IMR-90 (cell line): ENCODE data around the gene MTCL1. TPM values are rescaled to one million over a fixed set of nuclear protein-coding genes. Genes with fewer than 3 reads are reported as not detected.
A peak's percentile ranks its signal among the peaks of the same experiment; 100 is the strongest.

Experiments used
- ATAC-seq: fragments of 200-7000 bp; cut with Tn5 transposase; 2 replicates; pipeline ENCODE4 v1.9.1; 2020; ENCODE audit warnings: low read depth, mild to moderate bottlenecking, moderate library complexity
- BruUV-seq: library from RNA; stranded (reverse); fragments of 400-500 nt; replicated peaks from 2 replicates; lab custom pipeline; 2021; lab: Mats Ljungman, UMichigan
- CTCF ChIA-PET: fragments of 300-600 bp; formaldehyde crosslinking; extraction: SDS; loops from one replicate; lab custom pipeline; 2021; ENCODE audit warnings: antibody characterized with exemption; lab: Yijun Ruan, JAX
- POLR2A ChIA-PET: fragments of 300-600 bp; sonication (Branson Sonifier 250); formaldehyde crosslinking; loops from one replicate; lab custom pipeline; 2022; ENCODE audit warnings: antibody characterized with exemption; ENCODE audit not compliant: unreplicated experiment; lab: Charles Lee
- DNase-seq: peaks from one replicate; pipeline ENCODE4 v3.0.0; 2013
- H2AFZ ChIP-seq: replicated peaks from 2 replicates; pipeline ENCODE3; 2013; ENCODE audit warnings: low read length, mild to moderate bottlenecking; ENCODE audit not compliant: poor library complexity
- H2AK5ac ChIP-seq: 2 replicates; pipeline ENCODE4 v1.6.1; 2013; ENCODE audit warnings: low read depth, low read length, inconsistent platforms
- H2AK9ac ChIP-seq: replicated peaks from 2 replicates; pipeline ENCODE3; 2013; ENCODE audit warnings: mild to moderate bottlenecking, low read depth, low read length, moderate library complexity; ENCODE audit not compliant: poor library complexity
- H2BK120ac ChIP-seq: 2 replicates; pipeline ENCODE4 v1.6.1; 2013; ENCODE audit warnings: low read depth, low read length, inconsistent platforms
- H2BK15ac ChIP-seq: 3 replicates; pipeline ENCODE4 v1.6.1; 2013; ENCODE audit warnings: low read depth, low read length, inconsistent platforms
- H2BK20ac ChIP-seq: 2 replicates; pipeline ENCODE4 v1.6.1; 2013; ENCODE audit warnings: low read depth, mild to moderate bottlenecking, inconsistent platforms, low read length, moderate library complexity
- H2BK5ac ChIP-seq: 2 replicates; pipeline ENCODE4 v1.6.1; 2013; ENCODE audit warnings: mild to moderate bottlenecking, low read depth, low read length, inconsistent platforms; ENCODE audit not compliant: poor library complexity, severe bottlenecking
- H3K14ac ChIP-seq: replicated peaks from 2 replicates; pipeline ENCODE4 v1.6.1; 2013; ENCODE audit warnings: low read depth, low read length, inconsistent platforms
- H3K18ac ChIP-seq: 2 replicates; pipeline ENCODE4 v1.6.1; 2013; ENCODE audit warnings: low read depth, low read length, control low read depth
- H3K23ac ChIP-seq: 2 replicates; pipeline ENCODE4 v1.6.1; 2013; ENCODE audit warnings: low read depth, low read length, inconsistent platforms
- H3K27ac ChIP-seq: 2 replicates; pipeline ENCODE4 v1.5.1; 2013; ENCODE audit warnings: mild to moderate bottlenecking, control low read depth, low read length; ENCODE audit not compliant: insufficient read depth
- H3K27me3 ChIP-seq: 2 replicates; pipeline ENCODE4 v1.6.1; 2013; ENCODE audit warnings: low read length; ENCODE audit not compliant: control insufficient read depth, insufficient read depth
- H3K36me3 ChIP-seq: 2 replicates; pipeline ENCODE4 v1.6.1; 2013; ENCODE audit warnings: low read length, mixed read lengths; ENCODE audit not compliant: control insufficient read depth, insufficient read depth
- H3K4ac ChIP-seq: 2 replicates; pipeline ENCODE4 v1.6.1; 2013; ENCODE audit warnings: low read depth, low read length, inconsistent platforms
- H3K4me1 ChIP-seq: 2 replicates; pipeline ENCODE4 v1.6.1; 2013; ENCODE audit warnings: low read length, mixed read lengths; ENCODE audit not compliant: control insufficient read depth, insufficient read depth
- H3K4me2 ChIP-seq: 2 replicates; pipeline ENCODE4 v1.6.1; 2013; ENCODE audit warnings: low read depth, mild to moderate bottlenecking, control low read depth, low read length, moderate library complexity
- H3K4me3 ChIP-seq: 2 replicates; pipeline ENCODE4 v1.5.1; 2013; ENCODE audit warnings: low read depth, mild to moderate bottlenecking, control low read depth, low read length, moderate library complexity; ENCODE audit not compliant: insufficient read depth
- H3K56ac ChIP-seq: 2 replicates; pipeline ENCODE4 v1.6.1; 2013; ENCODE audit warnings: low read length, inconsistent platforms; ENCODE audit not compliant: insufficient read depth; ENCODE audit errors: extremely low read depth
- H3K79me1 ChIP-seq, 2 experiments: 2 replicates each; pipeline ENCODE4 v1.6.1; 2013; ENCODE audit warnings: low read length in 2 of 2, inconsistent platforms in 1 of 2, low read depth in 1 of 2
- H3K9ac ChIP-seq: 2 replicates; pipeline ENCODE4 v1.6.1; 2013; ENCODE audit warnings: low read depth, low read length, control low read depth
- H3K9me1 ChIP-seq: 2 replicates; pipeline ENCODE4 v1.6.1; 2013; ENCODE audit warnings: low read length, inconsistent platforms; ENCODE audit not compliant: insufficient read depth
- H3K9me3 ChIP-seq: 2 replicates; pipeline ENCODE4 v1.6.1; 2013; ENCODE audit warnings: low read length; ENCODE audit not compliant: control insufficient read depth, insufficient read depth
- H4K20me1 ChIP-seq: 2 replicates; pipeline ENCODE4 v1.6.1; 2013; ENCODE audit warnings: low read length, inconsistent platforms; ENCODE audit not compliant: insufficient read depth
- H4K5ac ChIP-seq: 2 replicates; pipeline ENCODE4 v1.6.1; 2013; ENCODE audit warnings: mild to moderate bottlenecking, low read depth, low read length, control low read depth
- H4K8ac ChIP-seq, 2 experiments: 2 replicates each; pipeline ENCODE4 v1.6.1; 2013; ENCODE audit warnings: low read depth in 2 of 2, low read length in 2 of 2, control low read depth in 1 of 2, inconsistent platforms in 1 of 2
- H4K91ac ChIP-seq: 2 replicates; pipeline ENCODE4 v1.6.1; 2013; ENCODE audit warnings: low read depth, low read length, inconsistent platforms; ENCODE audit not compliant: insufficient read depth
- POLR2A ChIP-seq: IDR thresholded peaks from 2 replicates; pipeline ENCODE4 v1.6.1; 2012; ENCODE audit warnings: mild to moderate bottlenecking, low read depth, low read length
- RCOR1 ChIP-seq: IDR thresholded peaks from 2 replicates; pipeline ENCODE4 v1.6.1; 2012; ENCODE audit warnings: mild to moderate bottlenecking, low read length, improper control_type of control experiment; ENCODE audit not compliant: insufficient replicate concordance
- WGBS, 2 experiments: methylation state at CpG; one replicate each; pipeline versions ENCODE4 v1.1.5 to v1.1.7; 2013; ENCODE audit warnings: missing lambda C conversion rate in 2 of 2; ENCODE audit not compliant: insufficient read length in 1 of 2; ENCODE audit errors: extremely low coverage in 2 of 2; 5-methylcytosine and 5-hydroxymethylcytosine counted together
- dilution Hi-C: fragments of 300-500 bp; cut with HindIII; formaldehyde crosslinking; loops from one replicate; pipeline ENCODE4 v1.14.3; 2018; ENCODE audit warnings: low sequenced_read_pairs; ENCODE audit not compliant: unreplicated experiment
- in situ Hi-C: fragments of 300-500 bp; cut with MboI; formaldehyde crosslinking; loops from 3 replicates; pipeline ENCODE4 v1.14.3; 2019; ENCODE audit warnings: low sequenced_read_pairs, inconsistent platforms, mixed read lengths
- intact Hi-C: fragments of 100-400 bp; cut with micrococcal nuclease; formaldehyde crosslinking; loops from 2 replicates; pipeline ENCODE4 v1.10.0; 2022
- polyA plus RNA-seq, 3 experiments: library from polyadenylated mRNA; depleted of rRNA; stranded (reverse); fragments of >200 nt; gene quantifications; 2 replicates each; pipeline ENCODE4 v1.2.3, GENCODE V29; 2012; ENCODE audit warnings: low replicate concordance in 1 of 3
- total RNA-seq: library from RNA; depleted of rRNA; stranded (reverse); fragments of >200 nt; gene quantifications from 2 replicates; pipeline ENCODE4 v1.2.3, GENCODE V29; 2012

MTCL1 gene
- total and polyA plus RNA-seq, 2 of the 4 experiments (the other 2 are of a cell fraction), result 29.0 to 45.3 TPM

- Histone ChIP-seq H3K4me1 (peaks cover 16% of the 10 kb centered on the region), H3K4me2 (no peak overlapping the region), H4K20me1 (peaks cover 13% of the 10 kb centered on the region; the same call in 1 of the 2 replicates), H3K4ac (no peak overlapping the region), H3K79me1 (peaks cover 64 to 91% of the 10 kb centered on the region in 2 experiments), H2BK120ac (no peak overlapping the region), H2BK20ac (no peak overlapping the region), H4K91ac (no peak overlapping the region), H3K18ac (no peak overlapping the region), H4K5ac (0 out of 2 replicates have a peak overlapping the region, but pooled peaks have one; percentile 8), H2BK15ac (no peak overlapping the region), H2AK5ac (no peak overlapping the region), H3K27me3 (no peaks in the 10 kb centered on the region), H3K23ac (peak overlapping the region; percentile 25; the same call in 1 of the 2 replicates), H3K27ac (no peak overlapping the region), H2AFZ (no peak overlapping the region), H4K8ac (peak overlapping the region in 1 of 2 experiments; percentile 5; a peak in 1 of 4 replicates), H3K9ac (no peak overlapping the region), H3K14ac (no peak overlapping the region), H3K4me3 (no peak overlapping the region), H3K9me1 (peaks cover 29% of the 10 kb centered on the region), H3K9me3 (no peaks in the 10 kb centered on the region), H3K36me3 (peaks cover 18% of the 10 kb centered on the region), H3K56ac (no peak overlapping the region), H2AK9ac (no peak overlapping the region), H2BK5ac (no peak overlapping the region)
- ChIA-PET CTCF (no interaction called here), POLR2A (no interaction called here)
- ATAC-seq, result no peak
- DNase-seq, result no peak
- dilution Hi-C loops (no loop called here), intact Hi-C loops (no loop called here), in situ Hi-C loops (no loop called here)
- no CpG with 5 or more reads among the region's 1 CpG for WGBS, 2 experiments
- BruUV-seq, result no TSS peak
- TF ChIP-seq POLR2A (no peak), RCOR1 (no peak)
Measured at GRCh38 chr18:8741117-8741516, 35.8 kb downstream of the MTCL1 start.
